Esophagus squamous epithelium (tissue), 4 donors: ENCODE data around the gene GTSE1.

ENCODE experiments used
- CTCF ChIP-seq, 6 experiments: fragments of 450-650 bp in 4 of 6; fragments of 200-600 bp in 2 of 6; sonication (generic) in 2 of 6; IDR thresholded peaks; one replicate each; pipeline ENCODE4 v1.5.1; 2016 to 2019; ENCODE audit warnings: antibody characterized with exemption in 6 of 6, mild to moderate bottlenecking in 4 of 6, moderate library complexity in 4 of 6
- POLR2A ChIP-seq, 4 donors: fragments of 450-650 bp; IDR thresholded peaks; one replicate each; pipeline ENCODE4 v1.6.1; 2017; ENCODE audit warnings: antibody characterized with exemption in 4 of 4, mild to moderate bottlenecking in 4 of 4, moderate library complexity in 3 of 4

- TF ChIP-seq CTCF (IDR thresholded peaks at IDR 0.05): no peak
- TF ChIP-seq POLR2A (IDR thresholded peaks at IDR 0.05): no peak
Measured at GRCh38 chr22:46323162-46323561, 26.5 kb downstream of the GTSE1 start.
